ENCODE measurements around the gene ZBTB48. TPM values are rescaled to one million over a fixed set of nuclear protein-coding genes. Genes with fewer than 3 reads are reported as not detected.

Gene ZBTB48
- total RNA-seq, 1 experiment from 2014 or later = 41.9 TPM

DNA sequence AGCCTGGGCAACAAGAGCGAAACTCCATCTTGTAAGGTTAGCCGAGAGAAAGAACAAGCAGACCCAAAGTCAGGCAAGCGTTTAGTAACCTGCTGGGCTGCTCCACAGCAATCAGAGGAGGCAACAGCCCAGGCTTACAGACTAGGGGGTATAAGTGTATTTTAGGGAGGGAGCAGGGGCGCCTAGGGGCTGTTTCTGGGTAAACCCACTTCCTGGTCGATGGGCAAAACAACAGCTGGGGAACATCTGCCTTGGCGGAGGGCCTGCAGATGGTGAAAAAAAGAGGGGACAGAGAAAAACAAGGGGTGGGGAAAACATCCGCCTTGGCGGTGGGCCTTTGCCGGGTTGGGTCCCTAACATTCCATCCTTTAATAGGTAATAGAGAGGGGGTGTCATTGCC lies 19.5 kb upstream of the ZBTB48 start:
- no peak overlapping the region for H2AFZ ChIP-seq (ENCODE audit: low read depth, low read length, poor library complexity, severe bottlenecking)
- H3K4me3 ChIP-seq (replicated peaks in 1 of 2; ENCODE audit: low read depth in 1 of 2, low read length in 2 of 2) = no peak overlapping the region
- no peak overlapping the region for H3K9ac ChIP-seq (ENCODE audit: low read length)
- TF ChIP-seq ZNF274 (IDR thresholded peaks at IDR 0.05; ENCODE audit: low read depth, low read length) (no peak), POLR2A (IDR thresholded peaks at IDR 0.05; ENCODE audit: borderline replicate concordance, extremely low read depth, insufficient read depth, insufficient read length) (no peak), ZFX (IDR thresholded peaks at IDR 0.05) (no peak), SIN3A (IDR thresholded peaks at IDR 0.05; ENCODE audit: low read depth) (no peak), TCF7L2 (IDR thresholded peaks at IDR 0.05; ENCODE audit: borderline replicate concordance, extremely low read depth, insufficient read depth, insufficient read length) (no peak), POLR2AphosphoS5 (IDR thresholded peaks at IDR 0.05; ENCODE audit: low read depth, low read length) (no peak)
- DNase-seq (ENCODE audit: low read depth, low spot score) (no peak), ATAC-seq (no peak)
- BruUV-seq (replicated peaks) = no TSS peak
- CTCF ChIA-PET = no interaction called here
- RAD21 ChIA-PET (ENCODE audit: low non-redundant PET in 1 of 2, low total read pairs in 2 of 2, uncharacterized antibody in 2 of 2, unreplicated experiment in 2 of 2) = no interaction called here
- intact Hi-C loops (cut with micrococcal nuclease) = no loop called here
- no peaks in the 10 kb centered on the region for H3K9me2 ChIP-seq (ENCODE audit: insufficient read depth)
- H3K9me3 ChIP-seq (ENCODE audit: control insufficient read depth in 1 of 2, insufficient read depth in 1 of 2, low read depth in 1 of 2, low read length in 2 of 2) = no peaks in the 10 kb centered on the region
- H3K4me1 ChIP-seq (ENCODE audit: control insufficient read depth in 1 of 2, insufficient read depth in 2 of 2, low read length in 2 of 2) = no peaks in the 10 kb centered on the region; a peak in 1 of 4 replicates
- H4K20me1 ChIP-seq (ENCODE audit: insufficient read depth) = no peaks in the 10 kb centered on the region
- no peak overlapping the region for H3K27ac ChIP-seq (ENCODE audit: low read depth, low read length)
- peaks cover 6% of the 10 kb centered on the region; the same call in 1 of the 2 replicates for H3K27me3 ChIP-seq (ENCODE audit: insufficient read depth, low read length)
- no peaks in the 10 kb centered on the region for H3K79me2 ChIP-seq (ENCODE audit: insufficient read depth, low read length)
- H3K4me2 ChIP-seq (ENCODE audit: low read length) = no peak overlapping the region
- H3K36me3 ChIP-seq (ENCODE audit: control insufficient read depth in 1 of 2, insufficient read depth in 2 of 2, low read length in 2 of 2) = no peaks in the 10 kb centered on the region
- POLR2A ChIA-PET = no interaction called here

DNA sequence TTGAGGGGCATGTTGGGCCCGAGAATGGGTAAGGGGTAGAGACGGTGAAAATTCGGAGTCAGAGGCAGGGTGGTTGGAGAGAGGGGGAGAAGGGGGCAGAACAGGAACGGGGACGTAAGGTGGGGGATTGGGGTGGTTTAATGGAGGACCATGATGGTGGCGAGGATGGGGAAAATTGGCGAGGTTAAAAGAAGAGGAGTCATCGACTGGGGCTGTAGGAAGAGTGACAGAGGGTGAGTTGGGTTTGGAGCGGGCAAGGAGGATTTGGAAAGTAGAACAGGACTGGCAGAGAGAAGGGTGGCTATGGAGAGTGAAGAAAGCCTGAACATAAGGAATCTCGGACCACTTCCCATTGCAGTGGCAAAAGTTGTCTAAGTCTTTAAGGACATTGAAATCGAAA lies 10.8 kb upstream of the ZBTB48 start:
- ATAC-seq = no peak
- TF ChIP-seq JUND (IDR thresholded peaks at IDR 0.05) = no peak
- no peak for TF ChIP-seq YY1 (IDR thresholded peaks at IDR 0.05; ENCODE audit: extremely low read depth, insufficient replicate concordance, low read depth, low read length)
- no peak for TF ChIP-seq EZH2phosphoT487 (IDR thresholded peaks at IDR 0.05; ENCODE audit: borderline replicate concordance)
- no peak for TF ChIP-seq SRF (IDR thresholded peaks at IDR 0.05; ENCODE audit: low read depth)
- no peak for TF ChIP-seq EZH2 (IDR thresholded peaks at IDR 0.05)
- TF ChIP-seq SIN3A (IDR thresholded peaks at IDR 0.05; ENCODE audit: low read depth) = no peak
- TF ChIP-seq, protein P1, sequence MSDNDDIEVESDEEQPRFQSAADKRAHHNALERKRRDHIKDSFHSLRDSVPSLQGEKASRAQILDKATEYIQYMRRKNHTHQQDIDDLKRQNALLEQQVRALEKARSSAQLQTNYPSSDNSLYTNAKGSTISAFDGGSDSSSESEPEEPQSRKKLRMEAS (IDR thresholded peaks at IDR 0.05) = no peak
- no peak for TF ChIP-seq ZNF274 (IDR thresholded peaks at IDR 0.05; ENCODE audit: low read depth, low read length)
- no peak for TF ChIP-seq CEBPB (IDR thresholded peaks at IDR 0.05; ENCODE audit: low read depth)
- TF ChIP-seq TCF7L2 (IDR thresholded peaks at IDR 0.05; ENCODE audit: borderline replicate concordance, extremely low read depth, insufficient read depth, insufficient read length) = no peak
- no peak for TF ChIP-seq POLR2AphosphoS5 (IDR thresholded peaks at IDR 0.05; ENCODE audit: low read depth, low read length)
- H3K27me3 ChIP-seq (ENCODE audit: insufficient read depth, low read length) = peaks cover 13% of the 10 kb centered on the region; the same call in 1 of the 2 replicates
- ChIA-PET RAD21 (ENCODE audit: low non-redundant PET in 1 of 2, low total read pairs in 2 of 2, uncharacterized antibody in 2 of 2, unreplicated experiment in 2 of 2) (no interaction called here), POLR2A (no interaction called here), CTCF (no interaction called here)
- H4K20me1 ChIP-seq (ENCODE audit: insufficient read depth) = no peaks in the 10 kb centered on the region
- no peaks in the 10 kb centered on the region for H3K79me2 ChIP-seq (ENCODE audit: insufficient read depth, low read length)
- H3K9me3 ChIP-seq (ENCODE audit: control insufficient read depth in 1 of 2, insufficient read depth in 1 of 2, low read depth in 1 of 2, low read length in 2 of 2) = no peaks in the 10 kb centered on the region
- no peaks in the 10 kb centered on the region for H3K9me2 ChIP-seq (ENCODE audit: insufficient read depth)
- no peak overlapping the region for H3K4me3 ChIP-seq (replicated peaks in 1 of 2; ENCODE audit: low read depth in 1 of 2, low read length in 2 of 2)
- intact Hi-C loops (cut with micrococcal nuclease) = no loop called here
- H3K4me2 ChIP-seq (ENCODE audit: low read length) = no peak overlapping the region
- H3K4me1 ChIP-seq (ENCODE audit: control insufficient read depth in 1 of 2, insufficient read depth in 2 of 2, low read length in 2 of 2) = no peaks in the 10 kb centered on the region
- H3K9ac ChIP-seq (ENCODE audit: low read length) = no peak overlapping the region
- no peaks in the 10 kb centered on the region for H3K36me3 ChIP-seq (ENCODE audit: control insufficient read depth in 1 of 2, insufficient read depth in 2 of 2, low read length in 2 of 2)
- no peak overlapping the region for H2AFZ ChIP-seq (ENCODE audit: low read depth, low read length, poor library complexity, severe bottlenecking)
- no peak overlapping the region for H3K27ac ChIP-seq (ENCODE audit: low read depth, low read length)
- DNase-seq (ENCODE audit: low read depth, low spot score) = no peak
- BruUV-seq (replicated peaks) = no TSS peak

Measured in HCT116 (cell line).